HG03432 (cell line): ENCODE results near the gene ZNF598.
A peak's percentile ranks its signal among the peaks of the same experiment; 100 is the strongest.

ENCODE experiments used
- ATAC-seq: cut with Tn5 transposase; IDR thresholded peaks from one replicate; pipeline ENCODE4 v1.9.1; 2021; ENCODE audit warnings: mild to moderate bottlenecking, moderate library complexity; ENCODE audit not compliant: unreplicated experiment

Gene ZNF598

DNA sequence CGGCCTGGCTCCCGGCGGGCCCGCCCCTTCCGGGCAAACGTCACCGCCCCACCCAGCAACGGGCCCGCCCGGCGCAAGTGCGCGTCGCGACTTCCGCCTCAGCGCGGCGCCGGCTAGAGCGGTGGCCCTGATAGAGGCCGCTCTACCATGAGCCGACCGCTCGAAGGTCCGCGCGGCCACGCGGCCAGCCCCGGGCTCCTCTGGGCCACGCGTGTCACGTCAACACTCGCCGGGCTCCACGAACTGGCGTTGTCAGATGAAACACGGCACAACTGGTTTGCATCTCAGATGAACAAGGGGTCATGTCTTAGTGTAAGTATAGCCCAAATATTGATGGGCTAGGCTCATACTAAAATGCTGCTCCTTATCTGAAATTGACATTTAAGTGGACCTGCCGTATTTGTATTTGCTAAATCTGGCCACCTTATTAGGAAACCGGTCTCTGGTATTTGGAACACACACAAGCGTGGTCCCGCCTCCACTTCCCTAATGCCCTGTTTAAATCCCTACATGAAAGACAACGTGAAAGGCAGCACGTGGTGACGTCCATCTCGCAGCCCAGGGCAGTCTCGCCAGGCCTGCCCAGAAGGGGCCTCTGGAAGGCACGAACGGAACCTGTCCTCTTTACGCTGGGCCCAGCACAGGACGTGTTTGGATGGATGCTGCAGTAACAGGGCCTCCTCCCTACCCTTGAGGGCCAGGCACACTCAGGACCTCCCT, at the start of gene ZNF598:
Gene ZNF598 (minus strand): TSS at position 31 of the 720 bp plus-strand sequence.
- peak; percentile 84 for ATAC-seq

DNA sequence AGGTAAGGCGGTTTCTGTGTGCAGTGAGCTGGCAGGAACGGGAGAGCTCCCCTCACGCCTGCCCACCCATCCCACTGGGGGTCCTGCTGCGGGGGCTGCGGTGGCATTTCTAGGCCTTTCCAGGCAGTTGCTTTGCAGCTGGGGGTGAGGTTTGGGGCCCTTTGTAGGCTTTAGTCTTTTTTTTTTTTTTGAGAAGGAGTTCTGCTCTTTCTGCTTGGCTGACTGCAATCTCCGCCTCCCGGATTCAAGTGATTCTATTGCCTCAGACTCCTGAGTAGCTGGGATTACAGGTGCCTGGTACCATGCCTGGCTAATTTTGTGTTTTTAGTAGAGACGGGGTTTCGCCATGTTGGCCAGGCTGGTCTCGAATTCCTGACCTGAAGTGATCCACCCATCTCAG, 49.3 kb upstream of the ZNF598 start:
- no peak for ATAC-seq

DNA sequence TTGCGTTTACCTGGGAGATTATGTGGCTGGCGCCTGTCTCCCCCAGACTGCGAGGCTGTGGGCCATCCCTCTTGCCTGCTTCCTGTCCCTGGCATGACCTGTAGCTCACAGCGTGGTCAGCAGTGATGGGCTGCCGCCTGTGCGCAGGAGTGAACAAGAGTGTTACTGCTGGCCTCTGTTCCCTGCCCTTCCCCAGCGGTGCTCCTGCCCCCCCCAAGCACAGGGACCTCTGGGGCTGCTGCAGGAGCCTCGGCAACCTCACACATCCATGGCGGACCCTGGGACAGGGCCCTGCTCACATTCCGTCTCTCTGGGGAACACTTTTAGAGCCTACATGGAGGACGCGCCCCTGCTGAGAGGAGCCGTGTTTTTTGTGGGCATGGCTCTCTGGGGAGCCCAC, 48.8 kb upstream of the ZNF598 start:
- ATAC-seq: no peak

DNA sequence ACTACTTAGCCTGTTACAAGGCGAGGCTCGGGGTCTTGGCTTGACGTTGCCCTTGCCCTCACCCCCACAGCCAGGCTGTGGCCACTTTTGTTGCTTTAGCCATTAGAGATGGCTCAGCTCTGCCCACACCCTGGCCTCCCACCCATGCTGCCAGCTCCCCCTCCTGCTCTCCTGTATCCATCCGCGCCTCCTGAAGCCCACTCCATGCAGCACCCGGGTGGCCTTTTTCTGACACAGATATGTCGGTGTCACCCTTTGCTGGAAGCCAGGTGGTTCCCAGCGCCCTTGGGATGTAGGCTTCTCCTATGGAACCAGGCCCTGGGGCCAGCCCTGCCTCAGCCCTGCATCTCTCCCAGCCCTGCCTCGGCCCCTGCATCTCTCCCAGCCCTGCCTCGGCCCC, 47.8 kb upstream of the ZNF598 start:
- no peak for ATAC-seq

DNA sequence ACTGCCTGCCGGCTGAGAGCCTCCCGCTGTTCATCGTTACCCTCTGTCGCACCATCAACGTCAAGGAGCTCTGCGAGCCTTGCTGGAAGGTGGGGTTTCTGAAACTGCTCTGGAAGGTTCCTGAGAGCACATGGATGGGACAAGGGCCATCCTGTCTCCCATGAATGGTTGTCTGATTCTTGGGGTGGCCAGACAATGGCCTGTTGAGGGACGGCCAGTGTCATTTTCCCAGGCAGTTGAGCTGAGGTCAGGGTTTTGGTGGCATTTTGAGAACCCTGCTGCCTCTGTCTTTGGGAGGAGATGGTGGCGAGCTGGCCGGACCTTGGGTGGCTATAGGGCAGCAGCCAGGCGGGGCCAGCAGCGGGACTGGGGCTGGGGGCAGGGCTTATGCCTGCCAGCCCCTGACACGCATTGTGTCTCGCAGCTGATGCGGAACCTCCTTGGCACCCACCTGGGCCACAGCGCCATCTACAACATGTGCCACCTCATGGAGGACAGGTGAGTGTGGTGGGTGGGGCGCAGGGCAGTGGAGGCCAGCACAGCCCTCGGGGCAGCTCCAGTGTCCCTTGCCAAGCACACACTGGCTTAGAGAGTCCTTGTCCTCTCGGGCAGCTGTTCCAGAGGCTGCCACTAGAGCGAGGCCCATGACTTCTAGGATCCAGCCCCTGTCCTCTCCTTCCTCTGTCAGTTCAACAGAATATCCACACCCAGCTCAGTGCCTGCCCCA, 47.2 kb upstream of the ZNF598 start:
- ATAC-seq: no peak

DNA sequence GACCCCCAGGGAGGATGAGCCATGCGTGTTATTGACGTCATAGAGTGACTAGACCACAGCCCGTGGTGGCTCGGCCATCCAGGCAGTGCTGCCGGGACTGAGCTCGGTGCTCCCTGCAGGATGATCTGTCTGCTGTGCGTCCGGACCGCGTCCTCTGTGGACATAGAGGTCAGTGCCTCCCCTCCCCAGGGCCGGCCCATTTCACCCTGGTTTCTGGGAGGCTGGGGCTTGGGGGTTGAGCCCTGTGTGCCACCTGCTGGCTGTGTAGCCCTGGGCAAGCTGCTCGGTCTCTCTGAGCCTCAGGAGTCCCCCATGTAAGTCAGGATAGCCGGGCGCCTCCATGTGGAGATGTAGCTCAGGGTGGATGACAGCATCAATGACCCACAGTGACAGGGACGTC, 46.5 kb upstream of the ZNF598 start:
- no peak for ATAC-seq

DNA sequence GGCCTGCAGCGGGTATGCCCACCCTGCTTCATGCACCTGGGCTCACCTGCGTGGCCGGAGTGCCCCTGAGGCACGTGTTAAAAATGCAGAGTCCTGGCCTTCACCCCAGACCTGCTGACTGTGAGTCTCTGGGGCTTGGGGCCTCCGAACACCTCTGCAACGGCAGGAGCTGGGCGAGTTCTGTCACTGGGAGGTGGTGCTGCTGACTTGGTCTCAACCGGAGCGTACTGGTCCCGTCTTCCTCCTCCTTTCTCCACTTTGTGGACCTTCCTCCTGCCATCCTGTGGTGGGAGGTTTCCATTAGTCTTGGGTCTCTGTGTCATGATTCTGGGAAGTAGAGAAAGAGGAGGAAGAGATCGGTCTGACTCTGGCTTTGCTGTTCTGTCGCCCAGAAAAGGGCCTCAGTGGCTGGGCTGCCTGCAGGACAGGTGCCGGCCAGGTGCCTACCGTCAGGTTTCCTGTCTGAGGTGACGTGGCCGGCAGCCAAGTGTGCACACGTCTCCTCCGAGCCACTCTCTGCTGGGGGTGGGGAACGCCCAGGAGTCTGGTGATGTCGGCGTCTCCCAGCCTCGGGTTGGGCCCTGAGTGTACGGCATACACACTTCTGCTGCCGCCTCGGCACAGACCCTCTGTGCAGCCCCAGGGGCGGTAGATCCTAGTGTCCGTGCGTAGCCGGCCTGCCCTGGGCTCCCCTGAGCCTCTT, 45.1 kb upstream of the ZNF598 start:
- no peak for ATAC-seq

DNA sequence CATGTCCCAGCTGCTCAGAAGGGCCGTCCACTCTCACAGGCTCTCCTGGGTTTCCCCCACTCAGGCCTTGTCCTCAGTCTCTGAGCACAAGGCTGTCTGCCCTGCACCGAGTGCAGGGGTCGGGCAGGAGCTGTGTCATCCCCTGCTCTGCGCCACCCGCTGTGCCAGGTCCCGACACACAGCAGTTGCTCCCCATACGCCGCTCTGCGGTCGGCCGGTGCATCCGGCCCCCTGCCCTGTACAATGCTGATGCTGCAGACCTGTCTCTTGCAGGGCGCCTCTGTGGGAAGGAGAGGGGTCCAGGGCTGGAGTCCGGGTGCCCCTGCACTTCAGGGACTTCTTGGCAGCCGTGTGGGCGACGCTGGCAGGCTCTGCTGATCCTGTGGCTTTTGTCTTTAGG, 44.3 kb upstream of the ZNF598 start:
- ATAC-seq: no peak

DNA sequence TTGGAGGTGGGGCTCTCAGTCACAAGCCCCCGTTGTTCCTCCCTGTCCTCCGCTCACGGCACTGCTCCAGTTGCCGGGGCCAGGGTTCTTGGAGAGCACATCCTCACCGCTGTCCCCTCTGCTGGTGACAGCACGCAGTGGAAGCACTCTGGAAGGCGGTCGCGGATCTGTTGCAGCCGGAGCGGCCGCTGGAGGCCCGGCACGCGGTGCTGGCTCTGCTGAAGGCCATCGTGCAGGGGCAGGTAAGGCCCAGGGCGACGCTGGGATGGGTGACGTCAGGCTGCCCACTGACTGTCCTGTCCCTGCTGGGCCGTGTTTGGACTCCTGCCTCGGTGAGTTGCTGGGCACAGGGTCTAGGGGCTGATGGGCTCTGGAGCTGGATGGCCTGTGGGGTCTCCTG, 43.6 kb upstream of the ZNF598 start:
- no peak for ATAC-seq

DNA sequence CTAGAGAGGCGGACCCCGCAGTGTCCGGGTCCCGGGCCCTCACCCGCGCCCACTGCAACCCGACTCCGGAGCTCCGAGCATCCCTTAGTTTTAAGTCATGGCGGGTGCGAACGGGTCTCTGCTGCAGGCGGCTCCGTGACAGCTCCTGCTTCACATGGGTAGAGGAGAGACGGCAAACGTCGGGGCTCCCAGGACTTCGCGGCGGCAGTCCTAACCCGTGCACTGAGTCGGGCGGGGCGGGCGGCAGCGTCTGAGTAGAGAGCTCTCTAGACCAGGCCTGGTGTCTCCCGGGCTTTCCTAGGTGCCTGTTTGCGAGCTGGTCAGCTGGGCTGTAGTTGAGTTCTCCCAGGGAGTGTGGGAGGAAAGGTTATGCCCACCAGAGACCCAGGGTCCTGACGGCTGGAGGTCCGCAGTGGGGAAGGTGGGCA, 38.5 kb upstream of the ZNF598 start:
- ATAC-seq: no peak

DNA sequence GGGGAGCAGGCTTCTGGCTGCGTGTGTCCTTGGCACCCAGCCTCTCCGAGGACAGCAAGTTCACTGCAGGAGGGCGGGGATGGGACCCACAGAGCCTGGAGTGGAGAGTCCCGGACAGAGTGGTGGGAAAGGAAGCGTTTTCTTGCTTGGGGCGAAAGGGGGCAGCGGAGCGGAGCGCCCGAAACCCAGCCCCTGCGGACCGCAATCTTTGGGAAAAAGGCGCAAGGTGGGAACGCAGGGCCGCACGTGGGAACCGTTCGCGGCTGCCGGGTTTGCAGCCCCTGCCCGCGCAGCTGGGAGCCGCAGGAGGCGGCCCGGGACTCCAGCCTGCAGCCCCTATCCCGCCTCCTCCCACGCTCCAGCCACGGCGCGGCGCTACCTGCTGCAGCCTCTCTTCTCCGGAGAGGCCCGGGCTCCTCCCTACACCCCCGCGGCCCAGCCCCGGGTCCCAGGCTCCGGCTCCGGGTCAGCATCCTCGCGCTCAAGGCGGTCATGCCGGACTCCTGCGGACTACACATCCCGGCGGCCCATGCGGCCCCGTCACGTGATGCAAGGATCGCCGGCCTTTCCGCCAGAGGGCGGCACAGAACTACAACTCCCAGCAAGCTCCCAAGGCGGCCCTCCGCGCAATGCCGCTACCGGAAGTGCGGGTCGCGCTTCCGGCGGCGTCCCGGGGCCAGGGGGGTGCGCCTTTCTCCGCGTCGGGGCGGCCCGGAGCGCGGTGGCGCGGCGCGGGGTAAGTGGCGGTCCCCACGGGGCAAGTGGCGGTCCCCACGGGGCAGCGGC, 37.9 kb upstream of the ZNF598 start, which contains the start of the genes NTHL1 and TSC2:
Gene NTHL1 (minus strand): TSS at position 505 of the 786 bp plus-strand sequence. CDS start 11 bp downstream, at position 494.
Gene TSC2 (plus strand): TSS at position 656 of the 786 bp plus-strand sequence. CDS start 631 bp downstream, outside the sequence.
- peak; percentile 94 for ATAC-seq

DNA sequence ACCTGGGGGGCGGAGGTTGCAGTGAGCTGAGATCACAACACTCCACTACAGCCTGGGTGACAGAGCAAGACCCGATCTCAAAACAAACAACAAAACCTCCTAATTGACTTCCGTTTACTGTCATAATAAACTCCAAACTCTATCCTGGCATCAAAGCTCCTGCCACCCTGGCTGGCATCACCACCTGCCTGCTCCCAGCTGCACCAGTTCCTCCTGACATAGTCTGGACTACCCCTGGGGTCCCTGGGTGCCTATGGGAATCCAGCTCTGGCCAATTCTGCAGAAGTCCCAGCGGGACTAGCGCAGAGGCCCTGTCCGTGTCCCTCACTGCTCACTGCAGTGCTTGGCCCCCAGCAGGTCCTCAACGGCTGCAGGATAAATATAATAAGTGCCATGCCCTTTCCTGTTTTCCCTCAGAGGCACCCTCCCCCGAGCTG, 37.3 kb upstream of the ZNF598 start:
- ATAC-seq: no peak

DNA sequence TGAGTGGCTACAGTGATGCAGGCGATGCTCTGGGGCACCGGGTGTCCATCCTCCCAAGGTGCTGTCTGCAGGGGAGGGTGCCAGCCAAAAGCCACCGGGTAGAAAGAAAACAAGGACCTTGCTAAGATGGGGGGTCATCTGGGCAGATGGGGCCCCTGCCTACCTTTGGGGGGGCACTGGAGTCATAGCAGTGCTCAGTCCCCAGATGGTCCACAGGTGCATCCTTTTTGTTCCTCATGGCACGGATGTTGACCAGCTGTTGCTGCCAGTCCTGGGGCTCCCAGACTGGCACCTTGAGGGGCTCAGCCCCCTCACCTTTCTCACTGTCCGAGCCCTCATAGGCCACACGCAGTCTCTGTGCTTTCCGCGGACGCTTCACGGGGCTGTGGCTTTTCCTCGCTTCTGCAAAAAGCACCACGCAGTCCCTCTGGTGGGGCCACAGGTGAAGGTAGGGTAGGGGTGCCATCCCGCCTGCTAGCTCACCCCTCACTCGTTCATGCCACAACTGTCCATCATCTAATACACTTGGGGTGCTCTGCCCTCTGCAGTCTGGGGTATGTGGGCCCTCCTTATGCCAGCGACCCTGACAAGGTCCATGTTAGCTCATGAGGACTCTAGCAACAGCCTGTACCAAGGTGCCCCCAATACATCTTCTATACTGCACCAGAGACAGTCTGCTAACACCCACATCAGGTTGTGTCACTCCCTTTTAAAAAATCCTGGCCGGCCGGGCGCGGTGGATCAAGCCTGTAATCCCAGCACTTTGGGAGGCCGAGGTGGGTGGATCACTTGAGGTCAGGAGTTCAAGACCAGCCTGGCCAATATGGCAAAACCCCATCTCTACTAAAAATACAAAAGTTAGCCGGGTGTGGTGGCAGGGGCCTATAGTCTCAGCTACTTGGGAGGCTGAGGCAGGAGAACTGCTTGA, 36.6 kb upstream of the ZNF598 start:
- no peak for ATAC-seq

DNA sequence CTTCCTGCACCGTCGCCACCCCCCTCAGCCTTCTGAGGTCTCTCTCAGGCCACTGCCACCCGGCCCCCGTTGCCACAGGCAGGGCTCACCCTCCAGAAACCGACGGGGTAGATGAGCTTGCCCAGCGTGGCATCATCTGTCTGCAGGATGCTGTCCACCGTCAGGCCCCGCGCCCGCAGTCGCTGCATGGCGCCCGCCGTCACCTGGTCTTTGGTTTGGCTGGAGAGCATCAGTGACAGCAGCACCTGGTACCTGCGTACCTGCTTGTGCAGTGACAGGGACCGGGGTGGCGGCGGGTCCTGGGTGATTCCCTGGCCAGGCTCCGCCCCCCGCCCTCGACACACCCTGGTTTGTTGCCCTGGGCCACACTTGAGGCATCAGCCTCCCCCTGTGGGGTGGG, 34.9 kb upstream of the ZNF598 start:
- ATAC-seq: no peak

DNA sequence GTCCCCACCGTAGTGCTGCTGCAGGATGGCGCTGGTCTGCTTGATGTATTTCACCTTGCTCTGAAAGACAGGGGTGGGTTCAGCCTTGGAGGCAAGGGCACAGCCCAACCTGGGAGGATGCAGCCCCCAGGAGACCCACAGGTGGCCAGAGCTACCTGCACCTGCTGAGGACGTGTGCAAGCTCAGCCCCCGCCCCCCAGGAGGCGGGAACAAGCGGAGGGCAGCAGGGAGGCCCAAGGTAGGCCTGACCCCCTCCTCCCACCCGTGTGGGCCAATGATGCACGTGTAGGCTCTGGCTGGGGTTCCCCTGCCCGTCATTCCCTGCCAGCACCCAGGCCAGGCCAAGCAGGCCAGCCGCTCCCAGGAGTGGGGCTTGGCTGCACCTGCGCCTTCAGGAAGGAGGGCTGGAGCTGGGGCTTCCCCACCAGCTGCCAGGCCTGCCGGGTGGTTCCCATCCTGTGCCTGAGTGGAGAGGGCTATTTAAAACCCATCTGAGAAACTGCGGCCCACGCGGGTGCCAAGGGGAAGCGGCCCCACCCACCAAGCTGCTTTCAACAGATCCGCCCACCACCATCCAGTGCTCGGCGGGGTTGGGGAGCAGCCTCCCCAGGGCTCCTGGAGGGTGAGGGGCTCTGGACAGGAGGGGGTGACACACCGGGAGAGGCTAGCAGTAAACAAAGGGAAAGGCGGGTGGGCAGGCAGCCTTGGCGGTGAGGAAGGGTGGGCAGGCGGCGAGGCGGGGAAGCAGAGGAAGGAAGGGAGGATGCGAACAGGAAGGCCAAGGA, 34.2 kb upstream of the ZNF598 start:
- no peak for ATAC-seq

DNA sequence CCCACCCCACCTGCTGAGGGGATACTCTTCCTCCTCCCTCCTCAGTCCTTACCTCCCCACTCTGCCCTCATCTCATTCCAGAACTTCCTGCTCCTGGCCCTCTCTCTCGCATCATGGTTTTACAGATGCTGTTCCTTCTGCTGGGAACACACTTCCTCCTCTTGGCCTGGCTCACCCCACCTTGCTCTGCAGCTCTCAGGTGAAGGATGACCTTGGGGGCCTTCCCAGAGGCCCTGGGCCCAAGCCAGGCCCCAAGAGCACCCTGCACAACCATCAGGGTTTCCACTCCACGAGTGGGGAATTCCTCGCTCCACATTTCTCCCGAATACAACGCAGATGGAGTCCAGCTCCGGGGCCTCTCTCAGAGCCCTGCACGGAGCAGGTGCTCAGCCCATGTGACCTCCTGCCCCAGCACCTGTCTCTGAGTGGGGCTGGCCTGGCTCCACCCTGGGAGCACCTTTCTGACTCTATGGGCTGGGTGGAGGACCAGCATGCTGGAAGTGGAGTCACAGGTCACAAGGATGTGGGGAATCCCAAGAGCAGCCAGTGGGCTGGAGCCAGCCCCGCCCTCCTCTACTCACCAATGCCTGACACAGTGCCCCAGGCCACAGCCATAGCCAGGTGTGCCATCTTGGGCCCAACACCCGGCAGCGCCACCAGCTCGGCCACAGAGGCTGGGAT, 33.5 kb upstream of the ZNF598 start:
- ATAC-seq: no peak

DNA sequence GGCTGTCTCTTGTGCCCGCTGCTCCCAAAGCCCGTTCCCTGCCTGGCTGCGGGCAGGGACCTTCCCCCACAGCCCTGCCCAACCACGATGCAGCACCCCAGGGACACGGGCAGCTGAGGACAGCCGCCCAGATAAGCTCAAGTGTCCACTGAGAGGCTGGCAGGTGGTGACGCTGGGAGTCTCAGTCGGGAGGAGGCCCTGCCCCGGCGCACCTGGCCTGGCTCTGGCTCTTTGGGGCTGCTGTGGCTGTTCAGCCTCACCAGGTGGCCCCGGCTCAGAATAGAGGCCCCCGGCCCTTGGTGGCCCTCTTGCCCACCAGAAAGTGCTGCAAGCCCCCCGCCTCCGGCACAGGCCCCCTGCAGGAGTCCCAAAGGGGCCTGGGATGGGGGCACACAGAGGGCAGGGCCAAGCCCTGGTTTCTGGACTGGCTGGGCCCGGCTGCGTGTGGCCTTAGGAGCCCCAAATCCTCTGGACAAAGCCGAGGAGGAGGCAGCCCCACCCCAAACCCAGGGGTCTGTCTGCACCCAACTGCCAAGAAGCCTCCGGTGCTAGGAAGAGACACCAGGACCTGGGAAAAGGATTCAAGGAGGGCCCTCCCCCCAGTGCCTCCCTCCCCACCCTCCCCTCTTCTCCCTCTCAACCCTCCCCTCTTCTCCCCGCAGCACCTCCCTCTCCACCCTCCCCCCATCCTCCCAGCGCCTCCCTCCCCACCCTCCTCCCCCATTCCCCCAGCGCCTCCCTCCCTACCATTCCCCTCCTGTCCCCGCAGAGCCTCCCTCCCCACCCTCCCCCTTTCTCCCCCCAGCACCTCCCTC, 32.8 kb upstream of the ZNF598 start:
- ATAC-seq: no peak
